HAP-1 (cell line): ENCODE data around the gene FUT2.
A peak's percentile ranks its signal among the peaks of the same experiment; 100 is the strongest.

ENCODE experiments used
- DNase-seq, 2 experiments: peaks; one replicate each; pipeline ENCODE4 v3.0.0-alpha.2; 2016 to 2020; ENCODE audit warnings: low spot score in 2 of 2
- H3K27me3 ChIP-seq: fragments of 250-450 bp; sonication (Bioruptor Pico); 2 replicates; pipeline ENCODE4 v1.5.1; 2020; ENCODE audit warnings: low read depth, mild to moderate bottlenecking, moderate library complexity
- H3K36me3 ChIP-seq: fragments of 250-450 bp; sonication (Bioruptor Pico); replicated peaks from 2 replicates; pipeline ENCODE4 v1.5.1; 2020; ENCODE audit warnings: mild to moderate bottlenecking
- H3K4me1 ChIP-seq: fragments of 250-450 bp; sonication (Bioruptor Pico); 2 replicates; pipeline ENCODE4 v1.5.1; 2020; ENCODE audit warnings: mild to moderate bottlenecking
- H3K4me3 ChIP-seq: fragments of 250-450 bp; sonication (Bioruptor Pico); 2 replicates; pipeline ENCODE4 v1.5.1; 2020; ENCODE audit warnings: mild to moderate bottlenecking, moderate library complexity
- H3K9me3 ChIP-seq: fragments of 250-450 bp; sonication (Bioruptor Pico); 2 replicates; pipeline ENCODE4 v1.5.1; 2020; ENCODE audit warnings: mild to moderate bottlenecking, moderate library complexity
- in situ Hi-C: fragments of 300-500 bp; cut with MboI; formaldehyde crosslinking; loops from 3 replicates; pipeline ENCODE4 v1.14.3; 2020; ENCODE audit warnings: low sequenced_read_pairs, inconsistent platforms, mixed read lengths

FUT2 gene

GRCh38 chr19:48737360-48737998 lies 41.7 kb downstream of the FUT2 start:
- H3K4me1 ChIP-seq, result peaks cover 13% of the 10 kb centered on the region
- no peaks in the 10 kb centered on the region; the same call in 1 of the 2 replicates for H3K9me3 ChIP-seq
- H3K27me3 ChIP-seq, result no peaks in the 10 kb centered on the region
- peak in 1 of 2 experiments; percentile 59 for DNase-seq
- no peaks in the 10 kb centered on the region for H3K36me3 ChIP-seq
- H3K4me3 ChIP-seq, result no peak overlapping the region
- in situ Hi-C loops, result no loop called here

GRCh38 chr19:48738557-48739403 lies 43.0 kb downstream of the FUT2 start:
- Histone ChIP-seq H3K4me1 (peaks cover 13% of the 10 kb centered on the region), H3K9me3 (no peaks in the 10 kb centered on the region; the same call in 1 of the 2 replicates), H3K27me3 (no peaks in the 10 kb centered on the region), H3K36me3 (no peaks in the 10 kb centered on the region), H3K4me3 (peak overlapping the region; percentile 29)
- DNase-seq, result peak; percentile 90 to 100
- in situ Hi-C loops, result no loop called here

GRCh38 chr19:48739404-48740163 lies 43.8 kb downstream of the FUT2 start:
- in situ Hi-C loops, result no loop called here
- no peak for DNase-seq
- H3K4me1 ChIP-seq, result peaks cover 13% of the 10 kb centered on the region
- no peaks in the 10 kb centered on the region for H3K36me3 ChIP-seq
- peak overlapping the region; percentile 29 for H3K4me3 ChIP-seq
- H3K27me3 ChIP-seq, result no peaks in the 10 kb centered on the region
- no peaks in the 10 kb centered on the region; the same call in 1 of the 2 replicates for H3K9me3 ChIP-seq

- in situ Hi-C loops, result no loop called here
- DNase-seq, result no peak
- H3K4me1 ChIP-seq, result peaks cover 13% of the 10 kb centered on the region
- no peaks in the 10 kb centered on the region for H3K36me3 ChIP-seq
- no peaks in the 10 kb centered on the region for H3K27me3 ChIP-seq
- peak within 1 kb of the TSS; percentile 29 for H3K4me3 ChIP-seq
- H3K9me3 ChIP-seq, result no peaks in the 10 kb centered on the region; the same call in 1 of the 2 replicates
These were observed 44.6 kb downstream of the FUT2 start, which contains the start of gene RASIP1 for GRCh38 chr19:48740164-48740972. RASIP1 (minus strand) TSS chr19:48740610; CDS start chr19:48740282, 328 bp downstream.

- no peaks in the 10 kb centered on the region; the same call in 1 of the 2 replicates for H3K9me3 ChIP-seq
- DNase-seq, result peak in 1 of 2 experiments; percentile 81
- H3K36me3 ChIP-seq, result no peaks in the 10 kb centered on the region
- no peak overlapping the region for H3K4me3 ChIP-seq
- H3K27me3 ChIP-seq, result no peaks in the 10 kb centered on the region
- in situ Hi-C loops, result no loop called here
- H3K4me1 ChIP-seq, result peaks cover 13% of the 10 kb centered on the region
These were observed 45.6 kb downstream of the FUT2 start for GRCh38 chr19:48741129-48741999.

- no peak overlapping the region for H3K4me3 ChIP-seq
- H3K9me3 ChIP-seq, result no peaks in the 10 kb centered on the region; the same call in 1 of the 2 replicates
- in situ Hi-C loops, result no loop called here
- DNase-seq, result no peak
- H3K4me1 ChIP-seq, result peaks cover 13% of the 10 kb centered on the region
- H3K27me3 ChIP-seq, result no peaks in the 10 kb centered on the region
- H3K36me3 ChIP-seq, result no peaks in the 10 kb centered on the region
These were observed 46.3 kb downstream of the FUT2 start for GRCh38 chr19:48742096-48742495.

GRCh38 chr19:48745208-48745995 lies 49.6 kb downstream of the FUT2 start:
- Histone ChIP-seq H3K4me3 (no peak overlapping the region), H3K36me3 (no peaks in the 10 kb centered on the region; the same call in 1 of the 2 replicates), H3K27me3 (no peaks in the 10 kb centered on the region), H3K4me1 (peaks cover 4% of the 10 kb centered on the region), H3K9me3 (no peaks in the 10 kb centered on the region)
- in situ Hi-C loops, result no loop called here
- peak; percentile 45 to 77 for DNase-seq

- Histone ChIP-seq H3K4me3 (no peak overlapping the region), H3K9me3 (no peaks in the 10 kb centered on the region), H3K4me1 (peaks cover 3% of the 10 kb centered on the region), H3K36me3 (no peaks in the 10 kb centered on the region; the same call in 1 of the 2 replicates), H3K27me3 (no peaks in the 10 kb centered on the region)
- DNase-seq, result no peak
- in situ Hi-C loops, result no loop called here
These were observed 50.3 kb downstream of the FUT2 start for GRCh38 chr19:48746110-48746509.

- in situ Hi-C loops, result no loop called here
- H3K4me3 ChIP-seq, result no peak within 1 kb of the TSS
- H3K4me1 ChIP-seq, result peaks cover 3% of the 10 kb centered on the region
- H3K36me3 ChIP-seq, result no peaks in the 10 kb centered on the region; the same call in 1 of the 2 replicates
- peak in 1 of 2 experiments; percentile 65 for DNase-seq
- no peaks in the 10 kb centered on the region for H3K9me3 ChIP-seq
- H3K27me3 ChIP-seq, result no peaks in the 10 kb centered on the region
These were observed 51.2 kb downstream of the FUT2 start, which contains the start of gene IZUMO1 for GRCh38 chr19:48746738-48747575. IZUMO1 (minus strand) TSS chr19:48746909; CDS start chr19:48745859, 1,050 bp downstream.

- Histone ChIP-seq H3K9me3 (no peaks in the 10 kb centered on the region), H3K27me3 (no peaks in the 10 kb centered on the region), H3K4me3 (no peak overlapping the region), H3K4me1 (peaks cover 8% of the 10 kb centered on the region), H3K36me3 (no peaks in the 10 kb centered on the region; the same call in 1 of the 2 replicates)
- DNase-seq, result no peak
- in situ Hi-C loops, result no loop called here
These were observed 53.9 kb downstream of the FUT2 start for GRCh38 chr19:48749571-48750198.
